ENCODE data around the gene PNPLA3.

The PNPLA3 gene

GRCh38 chr22:43923631-43924464 is at the start of gene PNPLA3:
TSS of gene PNPLA3 (plus strand) at chr22:43923805. CDS start at chr22:43923912, 107 bp downstream.
- Mint-ChIP-seq H3K27me3 (peaks cover 42% of the 10 kb centered on the region), H3K9me3 (no peaks in the 10 kb centered on the region), H3K4me3 (peak within 1 kb of the TSS; percentile 67), H3K4me1 (ENCODE audit: low read depth) (peaks cover 8% of the 10 kb centered on the region), H3K36me3 (ENCODE audit: low read depth) (no peaks in the 10 kb centered on the region), H3K27ac (peak within 1 kb of the TSS; percentile 20)
- DNase-seq = peak; percentile 86

- Mint-ChIP-seq H3K4me3 (no peak overlapping the region), H3K27me3 (peaks cover 52% of the 10 kb centered on the region), H3K36me3 (ENCODE audit: low read depth) (no peaks in the 10 kb centered on the region), H3K4me1 (ENCODE audit: low read depth) (no peaks in the 10 kb centered on the region), H3K27ac (no peak overlapping the region), H3K9me3 (no peaks in the 10 kb centered on the region)
- no peak for DNase-seq
Observed at GRCh38 chr22:43876866-43877509, 46.6 kb upstream of the PNPLA3 start.

- Mint-ChIP-seq H3K27me3 (peaks cover 57% of the 10 kb centered on the region), H3K4me3 (no peak overlapping the region), H3K4me1 (ENCODE audit: low read depth) (no peaks in the 10 kb centered on the region), H3K27ac (no peak overlapping the region), H3K36me3 (ENCODE audit: low read depth) (no peaks in the 10 kb centered on the region), H3K9me3 (no peaks in the 10 kb centered on the region)
- DNase-seq = no peak
Observed at GRCh38 chr22:43878079-43878795, 45.4 kb upstream of the PNPLA3 start.

- no peaks in the 10 kb centered on the region for H3K9me3 Mint-ChIP-seq
- no peaks in the 10 kb centered on the region for H3K36me3 Mint-ChIP-seq (ENCODE audit: low read depth)
- no peak for DNase-seq
- H3K4me3 Mint-ChIP-seq = no peak overlapping the region
- no peak overlapping the region for H3K27ac Mint-ChIP-seq
- H3K4me1 Mint-ChIP-seq (ENCODE audit: low read depth) = no peaks in the 10 kb centered on the region
- H3K27me3 Mint-ChIP-seq = peaks cover 54% of the 10 kb centered on the region
Observed at GRCh38 chr22:43878831-43879550, 44.6 kb upstream of the PNPLA3 start.

GRCh38 chr22:43879901-43880540 is 43.6 kb upstream of the PNPLA3 start:
- Mint-ChIP-seq H3K27me3 (peaks cover 51% of the 10 kb centered on the region), H3K4me3 (no peak overlapping the region), H3K36me3 (ENCODE audit: low read depth) (no peaks in the 10 kb centered on the region), H3K9me3 (no peaks in the 10 kb centered on the region), H3K4me1 (ENCODE audit: low read depth) (no peaks in the 10 kb centered on the region), H3K27ac (no peak overlapping the region)
- DNase-seq = no peak

GRCh38 chr22:43880541-43880991 is 43.0 kb upstream of the PNPLA3 start:
- no peaks in the 10 kb centered on the region for H3K9me3 Mint-ChIP-seq
- no peak overlapping the region for H3K4me3 Mint-ChIP-seq
- H3K27ac Mint-ChIP-seq = no peak overlapping the region
- no peaks in the 10 kb centered on the region for H3K36me3 Mint-ChIP-seq (ENCODE audit: low read depth)
- DNase-seq = no peak
- no peaks in the 10 kb centered on the region for H3K4me1 Mint-ChIP-seq (ENCODE audit: low read depth)
- peaks cover 49% of the 10 kb centered on the region for H3K27me3 Mint-ChIP-seq

GRCh38 chr22:43881091-43882061 is 42.2 kb upstream of the PNPLA3 start:
- peaks cover 46% of the 10 kb centered on the region for H3K27me3 Mint-ChIP-seq
- no peak overlapping the region for H3K27ac Mint-ChIP-seq
- H3K36me3 Mint-ChIP-seq (ENCODE audit: low read depth) = no peaks in the 10 kb centered on the region
- peak; percentile 20 for DNase-seq
- H3K4me3 Mint-ChIP-seq = no peak overlapping the region
- H3K4me1 Mint-ChIP-seq (ENCODE audit: low read depth) = no peaks in the 10 kb centered on the region
- H3K9me3 Mint-ChIP-seq = no peaks in the 10 kb centered on the region

- H3K4me1 Mint-ChIP-seq (ENCODE audit: low read depth) = no peaks in the 10 kb centered on the region
- no peaks in the 10 kb centered on the region for H3K9me3 Mint-ChIP-seq
- no peak overlapping the region for H3K4me3 Mint-ChIP-seq
- peaks cover 46% of the 10 kb centered on the region for H3K27me3 Mint-ChIP-seq
- no peak overlapping the region for H3K27ac Mint-ChIP-seq
- H3K36me3 Mint-ChIP-seq (ENCODE audit: low read depth) = no peaks in the 10 kb centered on the region
- peak; percentile 3 for DNase-seq
Observed at GRCh38 chr22:43882122-43882767, 41.4 kb upstream of the PNPLA3 start.

- Mint-ChIP-seq H3K27ac (no peak overlapping the region), H3K27me3 (peaks cover 42% of the 10 kb centered on the region), H3K9me3 (no peaks in the 10 kb centered on the region), H3K4me1 (ENCODE audit: low read depth) (no peaks in the 10 kb centered on the region), H3K36me3 (ENCODE audit: low read depth) (no peaks in the 10 kb centered on the region), H3K4me3 (no peak overlapping the region)
- peak; percentile 53 for DNase-seq
Observed at GRCh38 chr22:43883012-43883661, 40.5 kb upstream of the PNPLA3 start.

- H3K36me3 Mint-ChIP-seq (ENCODE audit: low read depth) = no peaks in the 10 kb centered on the region
- no peak overlapping the region for H3K4me3 Mint-ChIP-seq
Observed at GRCh38 chr22:43883719-43884415, 39.7 kb upstream of the PNPLA3 start.

GRCh38 chr22:43884600-43885318 is 38.8 kb upstream of the PNPLA3 start:
- no peak overlapping the region for H3K4me3 Mint-ChIP-seq
- H3K27me3 Mint-ChIP-seq = peaks cover 43% of the 10 kb centered on the region
- no peaks in the 10 kb centered on the region for H3K36me3 Mint-ChIP-seq (ENCODE audit: low read depth)
- DNase-seq = peak; percentile 68
- H3K4me1 Mint-ChIP-seq (ENCODE audit: low read depth) = no peaks in the 10 kb centered on the region
- no peak overlapping the region for H3K27ac Mint-ChIP-seq
- H3K9me3 Mint-ChIP-seq = no peaks in the 10 kb centered on the region

More at GRCh38 chr22:43883719-43884415, 39.7 kb upstream of the PNPLA3 start:
- Mint-ChIP-seq H3K4me1 (ENCODE audit: low read depth) (no peaks in the 10 kb centered on the region), H3K27ac (no peak overlapping the region), H3K27me3 (peaks cover 40% of the 10 kb centered on the region), H3K9me3 (no peaks in the 10 kb centered on the region)
- no peak for DNase-seq
